Activated naive CD4-positive, alpha-beta T cell treated with anti-CD3 and anti-CD28 coated beads, Interleukin-2, amount 10 ng/mL, durations not matched to agents 5 hours and 36 hours (primary cell): ENCODE results near the gene VPS9D1. TPM values are rescaled to one million over a fixed set of nuclear protein-coding genes. Genes with fewer than 3 reads are reported as not detected.

Source experiments
- total RNA-seq, 2 experiments: library from RNA; stranded (reverse); gene quantifications; one replicate each; pipeline ENCODE4 v1.2.3, GENCODE V29; 2021

Gene VPS9D1, protein sequence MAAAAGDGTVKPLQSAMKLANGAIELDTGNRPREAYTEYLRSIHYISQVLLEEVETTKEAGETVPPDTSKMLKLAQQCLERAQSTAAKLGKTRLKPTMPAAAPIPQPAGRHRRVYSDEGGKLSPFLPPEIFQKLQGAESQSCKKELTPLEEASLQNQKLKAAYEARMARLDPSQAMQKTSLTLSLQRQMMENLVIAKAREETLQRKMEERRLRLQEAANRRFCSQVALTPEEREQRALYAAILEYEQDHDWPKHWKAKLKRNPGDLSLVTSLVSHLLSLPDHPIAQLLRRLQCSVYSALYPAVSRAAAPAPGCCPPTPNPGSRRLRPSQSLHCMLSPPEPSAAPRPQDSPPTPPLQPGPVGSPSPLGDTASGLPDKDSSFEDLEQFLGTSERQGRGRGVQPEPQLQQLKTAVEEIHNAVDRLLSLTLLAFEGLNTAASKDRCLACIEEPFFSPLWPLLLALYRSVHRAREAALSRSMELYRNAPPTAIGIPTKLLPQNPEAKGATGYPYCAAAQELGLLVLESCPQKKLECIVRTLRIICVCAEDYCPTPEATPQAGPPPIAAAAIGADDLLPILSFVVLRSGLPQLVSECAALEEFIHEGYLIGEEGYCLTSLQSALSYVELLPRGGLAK
- 10 to 100 TPM; 10.2 to 12.6 TPM for total RNA-seq

DNA sequence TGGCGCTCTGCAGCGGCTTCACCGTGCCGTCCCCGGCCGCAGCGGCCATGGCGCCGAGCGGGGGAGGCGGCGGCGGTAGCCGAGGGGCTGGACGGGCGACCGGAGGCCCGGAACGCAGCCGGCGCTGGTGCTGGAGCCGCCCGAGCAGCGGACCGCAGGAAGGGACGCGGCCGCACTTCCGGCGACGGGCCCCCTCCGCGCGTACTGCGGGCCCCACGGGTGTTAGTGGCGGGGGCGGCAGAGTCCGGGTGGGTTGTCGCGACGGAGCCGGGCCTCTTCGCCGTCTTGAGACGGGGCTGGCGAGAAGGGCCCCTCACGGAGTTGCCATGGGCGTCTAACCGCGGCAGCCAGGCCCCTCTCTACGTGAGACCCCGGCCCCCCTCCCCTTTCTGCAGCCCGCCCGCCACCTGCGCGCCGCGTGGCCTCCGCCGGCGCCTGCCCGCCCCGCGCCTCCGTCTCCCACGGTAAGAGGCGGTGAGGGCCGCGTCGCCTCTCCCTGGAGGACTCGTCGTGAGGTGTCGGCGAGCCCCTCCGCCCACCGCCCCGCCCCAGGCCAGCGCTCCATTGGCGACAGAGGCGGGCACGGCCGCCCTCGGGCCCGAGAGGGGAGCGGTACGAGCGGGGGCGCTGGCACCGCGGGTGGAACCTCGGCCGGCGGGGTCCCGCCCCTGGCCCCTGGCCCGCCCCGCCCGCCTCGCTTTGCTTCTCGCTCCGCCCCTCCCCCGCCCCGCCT lies at the start of gene VPS9D1, which contains the start of gene ZNF276:
Gene VPS9D1 (minus strand): TSS at position 86 of the 733 bp plus-strand sequence. CDS start 37 bp downstream, at position 49.
Gene ZNF276 (plus strand): TSS at position 725 of the 733 bp plus-strand sequence. CDS start 104 bp downstream, outside the sequence.

GRCh38 chr16:89701425-89702406 lies 19.0 kb downstream of the VPS9D1 start, which contains the start of gene SPATA2L:
Gene SPATA2L (minus strand): TSS chr16:89701705. CDS start chr16:89701232, 473 bp downstream.

GRCh38 chr16:89686520-89687091 lies 34.1 kb downstream of the VPS9D1 start, which contains the start of gene CDK10:
Gene CDK10 (plus strand): TSS chr16:89686689. CDS start chr16:89686711, 22 bp downstream.

GRCh38 chr16:89657442-89658220 lies 63.1 kb downstream of the VPS9D1 start, which contains the start of the genes CHMP1A and SPATA33:
Gene CHMP1A (minus strand): TSS chr16:89657708. CDS start chr16:89657588, 120 bp downstream.
Gene SPATA33 (plus strand): TSS chr16:89657836. CDS start chr16:89657912, 76 bp downstream.

Other genes with a start within 250 kb of the VPS9D1 start
- gene ANKRD11, start 230.3 kb downstream of the VPS9D1 start, total RNA-seq, result 100 to 1,000 TPM; 173 to 178 TPM
- 100 to 1,000 TPM in 1 of 2 experiments, 10 to 100 TPM in 1; 98.8 to 101 TPM for gene SPG7, start 212.5 kb downstream of the VPS9D1 start, total RNA-seq
- 1,000 to 10,000 TPM; 3,512 to 3,557 TPM for gene RPL13, start 160.2 kb downstream of the VPS9D1 start, total RNA-seq
- gene CPNE7, start 145.1 kb downstream of the VPS9D1 start, total RNA-seq, result 1 to 10 TPM; 3.6 to 3.7 TPM
- not detected for gene DPEP1, start 107.3 kb downstream of the VPS9D1 start, total RNA-seq
- gene CHMP1A, start 63.2 kb downstream of the VPS9D1 start, total RNA-seq, result 10 to 100 TPM; 81.2 to 87.0 TPM
- 10 to 100 TPM in 1 of 2 experiments, 1 to 10 TPM in 1; 9.8 to 10.2 TPM for gene SPATA33, start 63.1 kb downstream of the VPS9D1 start, total RNA-seq
- gene CDK10, start 34.2 kb downstream of the VPS9D1 start, total RNA-seq, result 100 to 1,000 TPM in 1 of 2 experiments, 10 to 100 TPM in 1; 92.6 to 111 TPM
- 10 to 100 TPM; 10.3 to 10.7 TPM for gene SPATA2L, start 19.2 kb downstream of the VPS9D1 start, total RNA-seq
- 10 to 100 TPM; 89.5 to 94.4 TPM for gene ZNF276, start 639 bp upstream of the VPS9D1 start, total RNA-seq
- 10 to 100 TPM; 69.3 to 76.2 TPM for gene FANCA, start 95.7 kb upstream of the VPS9D1 start, total RNA-seq
- 1 to 10 TPM; 1.3 to 1.5 TPM for gene SPIRE2, start 107.6 kb upstream of the VPS9D1 start, total RNA-seq
- 100 to 1,000 TPM; 177 to 190 TPM for gene TCF25, start 152.7 kb upstream of the VPS9D1 start, total RNA-seq
- 1 to 10 TPM; 4.7 to 4.9 TPM for gene MC1R, start 198.0 kb upstream of the VPS9D1 start, total RNA-seq
- gene TUBB3, start 202.4 kb upstream of the VPS9D1 start, total RNA-seq, result under 1 TPM; 0.58 to 0.83 TPM
- gene DEF8, start 227.9 kb upstream of the VPS9D1 start, total RNA-seq, result 10 to 100 TPM; 38.0 to 40.8 TPM